Endodermal cell (in vitro differentiated cells): ENCODE data around the gene FZD10. TPM values are rescaled to one million over a fixed set of nuclear protein-coding genes. Genes with fewer than 3 reads are reported as not detected.

Experiments
- DNase-seq: peaks from one replicate; pipeline ENCODE4 v3.0.0-alpha.2; 2017
- H3K27ac ChIP-seq: 2 replicates; pipeline ENCODE4 v1.5.1; 2013; ENCODE audit warnings: mild to moderate bottlenecking, low read depth, low read length, moderate library complexity
- H3K27me3 ChIP-seq: 2 replicates; pipeline ENCODE4 v1.6.1; 2013; ENCODE audit warnings: mild to moderate bottlenecking, low read length, moderate library complexity; ENCODE audit not compliant: insufficient read depth, control insufficient read depth, poor library complexity, severe bottlenecking
- H3K36me3 ChIP-seq: 2 replicates; pipeline ENCODE4 v1.7.0; 2013; ENCODE audit warnings: mild to moderate bottlenecking, low read length, moderate library complexity; ENCODE audit not compliant: control insufficient read depth, insufficient read depth
- H3K4me1 ChIP-seq: one replicate; pipeline ENCODE4 v1.7.0; 2013; ENCODE audit warnings: low read length; ENCODE audit not compliant: control insufficient read depth, insufficient read depth
- H3K4me3 ChIP-seq: 2 replicates; pipeline ENCODE4 v1.5.1; 2013; ENCODE audit warnings: mild to moderate bottlenecking, low read length, moderate library complexity
- H3K9ac ChIP-seq: 2 replicates; pipeline ENCODE4 v1.6.1; 2013; ENCODE audit warnings: mild to moderate bottlenecking, low read length, moderate library complexity; ENCODE audit not compliant: poor library complexity, severe bottlenecking; ENCODE audit errors: extremely low read depth
- H3K9me3 ChIP-seq: 2 replicates; pipeline ENCODE4 v1.6.1; 2013; ENCODE audit warnings: mild to moderate bottlenecking, low read length, moderate library complexity; ENCODE audit not compliant: control insufficient read depth
- H3K27ac Mint-ChIP-seq: 2 replicates; pipeline ENCODE4 v1.8.0; 2020; ENCODE audit warnings: mixed read lengths
- H3K27me3 Mint-ChIP-seq: 2 replicates; pipeline ENCODE4 v1.8.0; 2021; ENCODE audit warnings: mild to moderate bottlenecking, mixed read lengths; ENCODE audit not compliant: insufficient read depth
- H3K36me3 Mint-ChIP-seq: 2 replicates; pipeline ENCODE4 v1.8.0; 2020; ENCODE audit warnings: low read depth, mixed read lengths
- H3K4me1 Mint-ChIP-seq: 2 replicates; pipeline ENCODE4 v1.8.0; 2020; ENCODE audit warnings: mixed read lengths
- H3K4me3 Mint-ChIP-seq: 2 replicates; pipeline ENCODE4 v1.8.0; 2020; ENCODE audit warnings: mild to moderate bottlenecking, moderate library complexity, mixed read lengths
- H3K9me3 Mint-ChIP-seq: 2 replicates; pipeline ENCODE4 v1.8.0; 2020; ENCODE audit warnings: mild to moderate bottlenecking, mixed read lengths
- CTCF ChIP-seq: fragments of 200-600 bp; sonication (generic); conservative IDR thresholded peaks from 2 replicates; pipeline ENCODE4 v1.5.0; 2021; ENCODE audit warnings: antibody characterized with exemption, mild to moderate bottlenecking
- WGBS, 2 experiments: methylation state at CpG; one replicate each; pipeline versions ENCODE4 v1.1.5 to v1.1.7; 2013; ENCODE audit warnings: missing lambda C conversion rate in 2 of 2, mixed read lengths in 1 of 2; ENCODE audit not compliant: insufficient coverage in 1 of 2, insufficient read length in 1 of 2; 5-methylcytosine and 5-hydroxymethylcytosine counted together
- total RNA-seq, 2 donors: library from RNA; stranded (reverse); fragmentation: NEBNext Ultra II Directional in 1 of 2; extraction: Animal tissue kit (Norgen Biotek cat#: 25700) in 1 of 2; gene quantifications; 2 replicates in 1 of 2; 3 replicates in 1 of 2; pipeline ENCODE4 v1.2.1, GENCODE V29; 2021

FZD10 gene
- total RNA-seq, 2 donors from 2014 or later = 0.18 TPM; not detected in 1

GRCh38 chr12:130127912-130128789 lies 34.1 kb upstream of the FZD10 start:
- 93 to 97% methylated on average over 17 to 21 of the region's 21 CpGs for WGBS, 2 experiments
- Mint-ChIP-seq H3K36me3 (no peaks in the 10 kb centered on the region), H3K4me3 (no peak overlapping the region), H3K27me3 (peaks cover 66% of the 10 kb centered on the region), H3K9me3 (no peaks in the 10 kb centered on the region), H3K27ac (no peak overlapping the region), H3K4me1 (no peaks in the 10 kb centered on the region)
- no peak overlapping the region for H3K27ac ChIP-seq
- no peak overlapping the region for H3K9ac ChIP-seq
- TF ChIP-seq CTCF = no peak
- H3K9me3 ChIP-seq = no peaks in the 10 kb centered on the region
- no peaks in the 10 kb centered on the region for H3K36me3 ChIP-seq
- DNase-seq = no peak
- no peak overlapping the region for H3K4me3 ChIP-seq
- H3K27me3 ChIP-seq = peaks cover 15% of the 10 kb centered on the region
- no peaks in the 10 kb centered on the region for H3K4me1 ChIP-seq

- no peak overlapping the region for H3K4me3 Mint-ChIP-seq
- no peaks in the 10 kb centered on the region for H3K4me1 Mint-ChIP-seq
- WGBS, 2 experiments = 93 to 98% methylated on average over 11 to 15 of the region's 15 CpGs
- Histone ChIP-seq H3K4me3 (no peak overlapping the region), H3K4me1 (no peaks in the 10 kb centered on the region), H3K9ac (no peak overlapping the region), H3K9me3 (no peaks in the 10 kb centered on the region), H3K36me3 (no peaks in the 10 kb centered on the region), H3K27me3 (peaks cover 25% of the 10 kb centered on the region), H3K27ac (no peak overlapping the region)
- no peak overlapping the region for H3K27ac Mint-ChIP-seq
- peaks cover 74% of the 10 kb centered on the region for H3K27me3 Mint-ChIP-seq
- H3K36me3 Mint-ChIP-seq = no peaks in the 10 kb centered on the region
- no peak for TF ChIP-seq CTCF
- no peaks in the 10 kb centered on the region for H3K9me3 Mint-ChIP-seq
- no peak for DNase-seq
These were observed 33.2 kb upstream of the FZD10 start for GRCh38 chr12:130128790-130129735.

GRCh38 chr12:130130346-130130745 lies 31.9 kb upstream of the FZD10 start:
- peaks cover 34% of the 10 kb centered on the region for H3K27me3 ChIP-seq
- H3K36me3 ChIP-seq = no peaks in the 10 kb centered on the region
- H3K9me3 Mint-ChIP-seq = no peaks in the 10 kb centered on the region
- H3K4me3 Mint-ChIP-seq = no peak overlapping the region
- no peak overlapping the region for H3K9ac ChIP-seq
- no peak overlapping the region for H3K27ac Mint-ChIP-seq
- no peaks in the 10 kb centered on the region for H3K4me1 ChIP-seq
- WGBS, 2 experiments = 92 to 96% methylated on average over 5 to 6 of the region's 6 CpGs
- no peak overlapping the region for H3K4me3 ChIP-seq
- H3K4me1 Mint-ChIP-seq = no peaks in the 10 kb centered on the region
- DNase-seq = no peak
- H3K27me3 Mint-ChIP-seq = peaks cover 78% of the 10 kb centered on the region
- TF ChIP-seq CTCF = no peak
- H3K27ac ChIP-seq = no peak overlapping the region
- H3K9me3 ChIP-seq = no peaks in the 10 kb centered on the region
- H3K36me3 Mint-ChIP-seq = no peaks in the 10 kb centered on the region
